ENCODE measurements around the gene MAGEA8. TPM values are rescaled to one million over a fixed set of nuclear protein-coding genes. Genes with fewer than 3 reads are reported as not detected.
"Not testable (repeated sequence)": the region's sequence is repeated elsewhere in the genome, so short reads cannot be mapped to it uniquely, and the experiment has no call there.

The MAGEA8 gene
- not detected for total RNA-seq

- ATAC-seq (replicated peaks), result no peak
- Mint-ChIP-seq H3K9me3 (no peaks in the 10 kb centered on the region), H3K27me3 (peaks cover 4% of the 10 kb centered on the region), H3K4me3 (no peak within 1 kb of the TSS), H3K27ac (no peak within 1 kb of the TSS), H3K4me1 (no peaks in the 10 kb centered on the region), H3K36me3 (ENCODE audit: low read depth) (no peaks in the 10 kb centered on the region)
Measured at GRCh38 chrX:149881081-149881711, at the start of gene MAGEA8. MAGEA8 (plus strand) TSS chrX:149881183; CDS start chrX:149884273, 3,090 bp downstream.

GRCh38 chrX:149831473-149831872 lies 49.5 kb upstream of the MAGEA8 start:
- Mint-ChIP-seq H3K36me3 (ENCODE audit: low read depth) (no peaks in the 10 kb centered on the region), H3K4me1 (peaks cover 14% of the 10 kb centered on the region), H3K27me3 (no peaks in the 10 kb centered on the region), H3K9me3 (no peaks in the 10 kb centered on the region), H3K27ac (no peak overlapping the region), H3K4me3 (no peak overlapping the region)
- ATAC-seq (replicated peaks), result no peak

GRCh38 chrX:149836728-149837127 lies 44.3 kb upstream of the MAGEA8 start:
- not testable (repeated sequence) for H3K27me3 Mint-ChIP-seq; ATAC-seq (replicated peaks); H3K27ac Mint-ChIP-seq; H3K9me3 Mint-ChIP-seq; H3K36me3 Mint-ChIP-seq (ENCODE audit: low read depth); H3K4me1 Mint-ChIP-seq; H3K4me3 Mint-ChIP-seq

GRCh38 chrX:149837167-149837566 lies 43.8 kb upstream of the MAGEA8 start:
- H3K4me3 Mint-ChIP-seq, result no peak overlapping the region
- no peak overlapping the region for H3K27ac Mint-ChIP-seq
- H3K27me3 Mint-ChIP-seq, result no peaks in the 10 kb centered on the region

GRCh38 chrX:149837639-149838038 lies 43.3 kb upstream of the MAGEA8 start:
- H3K9me3 Mint-ChIP-seq, result no peaks in the 10 kb centered on the region
- no peaks in the 10 kb centered on the region for H3K27me3 Mint-ChIP-seq
- H3K27ac Mint-ChIP-seq, result no peak overlapping the region
- H3K36me3 Mint-ChIP-seq (ENCODE audit: low read depth), result no peaks in the 10 kb centered on the region
- peaks cover 4% of the 10 kb centered on the region for H3K4me1 Mint-ChIP-seq
- peak; percentile 89 for ATAC-seq (replicated peaks)
- no peak overlapping the region for H3K4me3 Mint-ChIP-seq

More at GRCh38 chrX:149837167-149837566, 43.8 kb upstream of the MAGEA8 start:
- ATAC-seq (replicated peaks), result no peak
- H3K36me3 Mint-ChIP-seq (ENCODE audit: low read depth), result no peaks in the 10 kb centered on the region
- H3K4me1 Mint-ChIP-seq, result peaks cover 4% of the 10 kb centered on the region
- no peaks in the 10 kb centered on the region for H3K9me3 Mint-ChIP-seq

- ATAC-seq (replicated peaks), result no peak
- Mint-ChIP-seq H3K4me1 (peaks cover 4% of the 10 kb centered on the region), H3K27me3 (no peaks in the 10 kb centered on the region), H3K9me3 (no peaks in the 10 kb centered on the region), H3K27ac (no peak overlapping the region), H3K4me3 (no peak overlapping the region), H3K36me3 (ENCODE audit: low read depth) (no peaks in the 10 kb centered on the region)
Measured at GRCh38 chrX:149841929-149842328, 39.1 kb upstream of the MAGEA8 start.

- no peak for ATAC-seq (replicated peaks)
Measured at GRCh38 chrX:149845385-149845784, 35.6 kb upstream of the MAGEA8 start.

GRCh38 chrX:149846789-149847188 lies 34.2 kb upstream of the MAGEA8 start:
- no peak overlapping the region for H3K4me3 Mint-ChIP-seq
- H3K9me3 Mint-ChIP-seq, result no peaks in the 10 kb centered on the region

More at GRCh38 chrX:149845385-149845784, 35.6 kb upstream of the MAGEA8 start:
- Mint-ChIP-seq H3K9me3 (no peaks in the 10 kb centered on the region), H3K4me1 (no peaks in the 10 kb centered on the region), H3K36me3 (ENCODE audit: low read depth) (no peaks in the 10 kb centered on the region), H3K4me3 (no peak overlapping the region), H3K27ac (no peak overlapping the region), H3K27me3 (peaks cover 2% of the 10 kb centered on the region)

GRCh38 chrX:149848855-149849254 lies 32.1 kb upstream of the MAGEA8 start:
- H3K27ac Mint-ChIP-seq, result no peak overlapping the region
- H3K9me3 Mint-ChIP-seq, result no peaks in the 10 kb centered on the region
- H3K4me1 Mint-ChIP-seq, result no peaks in the 10 kb centered on the region
- no peaks in the 10 kb centered on the region for H3K36me3 Mint-ChIP-seq (ENCODE audit: low read depth)
- no peak for ATAC-seq (replicated peaks)
- H3K27me3 Mint-ChIP-seq, result peaks cover 2% of the 10 kb centered on the region
- H3K4me3 Mint-ChIP-seq, result no peak overlapping the region

More at GRCh38 chrX:149846789-149847188, 34.2 kb upstream of the MAGEA8 start:
- no peaks in the 10 kb centered on the region for H3K36me3 Mint-ChIP-seq (ENCODE audit: low read depth)
- ATAC-seq (replicated peaks), result no peak
- no peak overlapping the region for H3K27ac Mint-ChIP-seq
- no peaks in the 10 kb centered on the region for H3K4me1 Mint-ChIP-seq
- peaks cover 2% of the 10 kb centered on the region for H3K27me3 Mint-ChIP-seq

- ATAC-seq (replicated peaks), result no peak
- H3K27me3 Mint-ChIP-seq, result peaks cover 2% of the 10 kb centered on the region
- H3K9me3 Mint-ChIP-seq, result no peaks in the 10 kb centered on the region
- no peaks in the 10 kb centered on the region for H3K36me3 Mint-ChIP-seq (ENCODE audit: low read depth)
- no peaks in the 10 kb centered on the region for H3K4me1 Mint-ChIP-seq
- no peak overlapping the region for H3K27ac Mint-ChIP-seq
- H3K4me3 Mint-ChIP-seq, result no peak overlapping the region
Measured at GRCh38 chrX:149849787-149850186, 31.2 kb upstream of the MAGEA8 start.

- no peaks in the 10 kb centered on the region for H3K36me3 Mint-ChIP-seq (ENCODE audit: low read depth)
- no peaks in the 10 kb centered on the region for H3K9me3 Mint-ChIP-seq
- H3K4me1 Mint-ChIP-seq, result no peaks in the 10 kb centered on the region
- no peak overlapping the region for H3K27ac Mint-ChIP-seq
- no peak for ATAC-seq (replicated peaks)
- no peak overlapping the region for H3K4me3 Mint-ChIP-seq
- H3K27me3 Mint-ChIP-seq, result peaks cover 2% of the 10 kb centered on the region
Measured at GRCh38 chrX:149851864-149852263, 29.1 kb upstream of the MAGEA8 start.

GRCh38 chrX:149853925-149854324 lies 27.1 kb upstream of the MAGEA8 start:
- H3K4me1 Mint-ChIP-seq, result no peaks in the 10 kb centered on the region
- H3K27ac Mint-ChIP-seq, result no peak overlapping the region
- no peak overlapping the region for H3K4me3 Mint-ChIP-seq
- ATAC-seq (replicated peaks), result no peak
- H3K27me3 Mint-ChIP-seq, result peaks cover 5% of the 10 kb centered on the region
- no peaks in the 10 kb centered on the region for H3K9me3 Mint-ChIP-seq
- H3K36me3 Mint-ChIP-seq (ENCODE audit: low read depth), result no peaks in the 10 kb centered on the region

- H3K4me1 Mint-ChIP-seq, result no peaks in the 10 kb centered on the region
- no peak overlapping the region for H3K27ac Mint-ChIP-seq
- peaks cover 8% of the 10 kb centered on the region for H3K9me3 Mint-ChIP-seq
- H3K27me3 Mint-ChIP-seq, result peaks cover 3% of the 10 kb centered on the region
- ATAC-seq (replicated peaks), result no peak
- no peak overlapping the region for H3K4me3 Mint-ChIP-seq
- H3K36me3 Mint-ChIP-seq (ENCODE audit: low read depth), result no peaks in the 10 kb centered on the region
Measured at GRCh38 chrX:149858592-149858991, 22.4 kb upstream of the MAGEA8 start.

GRCh38 chrX:149860445-149860844 lies 20.5 kb upstream of the MAGEA8 start:
- Mint-ChIP-seq H3K27me3 (peaks cover 3% of the 10 kb centered on the region), H3K27ac (no peak overlapping the region), H3K36me3 (ENCODE audit: low read depth) (no peaks in the 10 kb centered on the region), H3K4me1 (no peaks in the 10 kb centered on the region), H3K4me3 (no peak overlapping the region), H3K9me3 (peaks cover 8% of the 10 kb centered on the region)
- ATAC-seq (replicated peaks), result no peak

- Mint-ChIP-seq H3K36me3 (ENCODE audit: low read depth) (no peaks in the 10 kb centered on the region), H3K27ac (no peak overlapping the region), H3K27me3 (no peaks in the 10 kb centered on the region), H3K9me3 (peaks cover 2% of the 10 kb centered on the region), H3K4me1 (no peaks in the 10 kb centered on the region), H3K4me3 (no peak overlapping the region)
- ATAC-seq (replicated peaks), result no peak
Measured at GRCh38 chrX:149865390-149865789, 15.6 kb upstream of the MAGEA8 start.

GRCh38 chrX:149867488-149867887 lies 13.5 kb upstream of the MAGEA8 start:
- Mint-ChIP-seq H3K27me3 (no peaks in the 10 kb centered on the region), H3K9me3 (no peaks in the 10 kb centered on the region), H3K4me1 (no peaks in the 10 kb centered on the region), H3K4me3 (no peak overlapping the region), H3K36me3 (ENCODE audit: low read depth) (no peaks in the 10 kb centered on the region), H3K27ac (no peak overlapping the region)
- ATAC-seq (replicated peaks), result no peak

Data from activated T-helper 17 cell treated with anti-CD3 and anti-CD28 coated beads, Interleukin-2, amount 50 U/mL, for 72 hours (primary cell).